Activated T-helper 2 cell treated with anti-CD3 and anti-CD28 coated beads, Interferon-gamma antibody, Interleukin-2, Interleukin-4, amounts not matched to agents 10 μg/mL and 5 μg/mL and 100 μg/mL, durations not matched to agents 14 hours and 24 hours and 36 hours (primary cell): ENCODE measurements around the gene TBC1D22B. TPM values are rescaled to one million over a fixed set of nuclear protein-coding genes. Genes with fewer than 3 reads are reported as not detected.

Source experiments
- DNase-seq: peaks from one replicate; pipeline ENCODE4 v3.0.0; 2021; ENCODE audit warnings: low spot score
- H3K27ac Mint-ChIP-seq: one replicate; pipeline ENCODE4 v1.8.0; 2021; ENCODE audit warnings: mixed read lengths
- H3K27me3 Mint-ChIP-seq: one replicate; pipeline ENCODE4 v1.8.0; 2021; ENCODE audit warnings: low read depth, mixed read lengths
- H3K36me3 Mint-ChIP-seq: one replicate; pipeline ENCODE4 v1.8.0; 2021; ENCODE audit warnings: low read depth, mixed read lengths
- H3K4me1 Mint-ChIP-seq: one replicate; pipeline ENCODE4 v1.8.0; 2021; ENCODE audit warnings: low read depth, mixed read lengths
- H3K4me3 Mint-ChIP-seq: one replicate; pipeline ENCODE4 v1.8.0; 2021; ENCODE audit warnings: low read depth, mild to moderate bottlenecking, moderate library complexity, mixed read lengths
- H3K9me3 Mint-ChIP-seq: one replicate; pipeline ENCODE4 v1.8.0; 2021; ENCODE audit warnings: mixed read lengths
- intact Hi-C: fragments of 100-400 bp; cut with micrococcal nuclease; formaldehyde crosslinking; loops from one replicate; pipeline ENCODE4 v1.15.1; 2023
- total RNA-seq: library from RNA; stranded (reverse); gene quantifications from 2 replicates; pipeline ENCODE4 v1.2.3, GENCODE V29; 2022

The TBC1D22B gene
- total RNA-seq, 1 donor from 2014 or later = 13.8 TPM

DNA sequence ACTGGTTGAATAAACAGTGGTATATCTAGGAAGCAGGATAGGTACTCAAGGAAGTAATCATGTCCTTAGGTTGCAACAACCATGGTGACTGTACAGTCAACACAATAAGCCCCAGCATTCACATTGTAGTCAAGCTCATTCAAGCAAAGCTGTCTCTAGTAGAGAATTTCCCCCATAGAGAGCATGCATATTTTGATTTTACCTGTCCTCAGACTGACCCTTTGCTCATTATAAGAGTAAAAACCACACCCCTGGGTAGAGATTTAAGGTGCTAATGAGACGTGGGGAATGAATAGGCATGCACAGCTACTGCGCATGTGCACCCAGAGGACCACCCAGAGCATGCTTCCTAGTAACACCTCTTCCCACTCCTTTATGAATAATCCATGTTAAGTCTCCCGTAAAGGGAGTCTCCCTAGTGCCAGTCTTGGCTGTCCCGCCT is 90.1 kb downstream of the TBC1D22B start:
- Mint-ChIP-seq H3K27me3 (peaks cover 23% of the 10 kb centered on the region), H3K36me3 (no peaks in the 10 kb centered on the region), H3K27ac (no peak overlapping the region), H3K9me3 (no peaks in the 10 kb centered on the region), H3K4me1 (peaks cover 4% of the 10 kb centered on the region), H3K4me3 (no peak overlapping the region)
- intact Hi-C loops = no loop called here
- no peak for DNase-seq

DNA sequence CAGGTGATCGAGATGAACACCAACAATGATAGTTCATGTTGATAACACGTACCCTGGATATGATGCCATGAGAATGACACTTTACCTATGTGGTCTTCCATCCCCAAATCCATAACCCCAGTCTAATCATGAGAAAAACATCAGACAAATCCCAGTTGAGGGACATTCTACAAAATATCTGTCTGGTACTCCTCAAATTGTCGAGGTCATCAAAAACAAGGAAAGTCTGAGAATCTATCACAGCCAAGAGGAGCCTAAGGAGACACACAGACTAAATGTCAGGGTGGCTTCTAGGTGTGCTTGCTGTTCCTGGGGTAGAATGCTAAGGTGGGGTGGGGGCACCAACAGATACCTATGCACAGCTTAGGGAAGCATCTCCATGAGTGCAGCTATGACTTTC is 93.5 kb downstream of the TBC1D22B start:
- Mint-ChIP-seq H3K4me3 (no peak overlapping the region), H3K27me3 (peaks cover 11% of the 10 kb centered on the region), H3K9me3 (no peaks in the 10 kb centered on the region), H3K27ac (no peak overlapping the region), H3K4me1 (peaks cover 19% of the 10 kb centered on the region), H3K36me3 (peaks cover 19% of the 10 kb centered on the region)
- intact Hi-C loops = no loop called here
- no peak for DNase-seq

- no peaks in the 10 kb centered on the region for H3K9me3 Mint-ChIP-seq
- H3K27ac Mint-ChIP-seq = no peak overlapping the region
- peaks cover 22% of the 10 kb centered on the region for H3K4me1 Mint-ChIP-seq
- intact Hi-C loops = loop anchor here (2.0 kb wide), 1 partner anchor 28 kb away; no protein-coding TSS in a partner anchor
- H3K4me3 Mint-ChIP-seq = peak overlapping the region; percentile 24
- H3K36me3 Mint-ChIP-seq = peaks cover 20% of the 10 kb centered on the region
- no peak for DNase-seq
- peaks cover 5% of the 10 kb centered on the region for H3K27me3 Mint-ChIP-seq
These were observed 94.8 kb downstream of the TBC1D22B start for GRCh38 chr6:37352384-37352783.

DNA sequence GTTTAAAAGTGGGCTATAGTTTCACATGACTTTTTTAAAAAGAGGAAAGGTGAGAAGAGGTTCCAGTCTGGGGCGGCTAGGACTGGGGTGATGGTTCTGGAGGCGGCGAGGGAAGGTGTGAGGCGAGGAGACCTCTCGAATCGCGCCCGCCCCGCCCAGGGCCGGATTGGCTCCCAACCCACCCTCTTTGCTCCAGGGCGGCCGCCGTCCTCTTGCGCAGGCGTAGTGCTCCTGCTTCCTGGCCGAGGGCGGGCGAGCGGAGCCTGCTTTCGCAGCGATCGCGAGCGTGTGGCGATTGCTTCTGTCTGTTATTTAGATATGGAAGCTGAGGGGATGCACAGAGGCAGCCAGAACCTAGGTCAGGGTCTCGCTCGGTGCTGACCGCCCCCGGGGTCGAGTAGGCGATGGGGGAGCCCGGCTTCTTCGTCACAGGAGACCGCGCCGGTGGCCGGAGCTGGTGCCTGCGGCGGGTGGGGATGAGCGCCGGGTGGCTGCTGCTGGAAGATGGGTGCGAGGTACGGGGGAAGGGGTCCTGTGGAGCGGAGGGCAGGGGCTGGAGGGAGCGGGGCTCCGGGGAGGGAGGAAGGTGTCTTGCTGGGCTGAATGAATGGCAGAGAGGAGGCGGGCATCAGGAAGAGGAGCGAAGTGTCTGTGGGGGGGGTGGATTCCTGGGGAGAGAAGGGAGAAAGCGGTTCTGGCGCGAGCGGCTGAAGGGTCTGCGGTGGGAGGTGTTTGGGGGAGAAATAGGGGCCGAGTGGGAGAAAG is 96.4 kb downstream of the TBC1D22B start, which contains the start of gene RNF8:
Gene RNF8, plus strand, starts transcription at position 223 of the 765 bp plus-strand sequence. Its CDS starts 182 bp downstream, at position 405.
- Mint-ChIP-seq H3K9me3 (no peaks in the 10 kb centered on the region), H3K4me3 (peak within 1 kb of the TSS; percentile 93), H3K36me3 (peaks cover 20% of the 10 kb centered on the region), H3K4me1 (peaks cover 22% of the 10 kb centered on the region), H3K27ac (peak within 1 kb of the TSS; percentile 84), H3K27me3 (no peaks in the 10 kb centered on the region)
- intact Hi-C loops = loop anchor here (2.0 kb wide), 1 partner anchor 29 kb away; no protein-coding TSS in a partner anchor
- peak; percentile 88 for DNase-seq

DNA sequence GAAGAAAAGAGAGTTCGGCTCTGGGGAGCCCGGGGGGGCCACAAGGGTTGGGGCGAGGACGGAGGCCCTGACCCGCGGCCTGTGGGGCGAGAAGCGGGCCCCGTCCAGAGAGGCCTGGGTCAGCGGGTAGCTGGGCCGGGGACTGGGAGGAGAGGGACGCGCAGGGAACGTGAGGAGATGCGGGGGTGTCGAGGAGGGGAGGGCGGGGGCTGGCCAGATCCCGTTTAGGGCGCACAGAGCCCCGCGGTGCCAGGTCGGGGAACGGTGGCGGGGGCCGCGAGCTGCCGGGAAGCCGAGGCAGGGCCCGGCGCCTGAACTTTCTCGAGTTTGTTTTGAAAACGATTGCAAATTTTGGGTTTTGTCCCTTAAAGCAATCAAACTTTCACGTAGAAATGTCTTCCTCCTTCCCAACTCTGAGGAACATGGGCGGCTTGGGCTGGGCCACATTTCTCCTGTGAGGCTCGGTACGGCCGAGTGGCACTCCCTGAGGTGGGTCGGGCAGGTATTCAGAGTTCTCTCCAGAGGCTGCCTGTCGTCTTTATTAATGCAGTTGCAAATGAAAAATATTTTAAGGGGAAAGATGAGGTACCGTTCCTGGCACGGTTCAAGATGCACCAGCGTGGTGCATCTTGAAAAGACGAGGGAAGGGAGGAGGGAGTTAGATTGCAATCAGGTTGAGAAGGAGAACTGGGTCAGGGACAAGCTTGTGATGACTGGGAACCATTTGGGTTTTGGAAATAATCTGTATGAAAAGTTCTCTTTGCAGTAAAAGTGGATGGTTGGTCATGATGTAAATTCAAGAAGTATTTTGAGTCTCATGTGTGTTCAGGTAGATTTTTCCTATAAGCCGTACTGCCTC is 97.2 kb downstream of the TBC1D22B start:
- intact Hi-C loops = no loop called here

DNA sequence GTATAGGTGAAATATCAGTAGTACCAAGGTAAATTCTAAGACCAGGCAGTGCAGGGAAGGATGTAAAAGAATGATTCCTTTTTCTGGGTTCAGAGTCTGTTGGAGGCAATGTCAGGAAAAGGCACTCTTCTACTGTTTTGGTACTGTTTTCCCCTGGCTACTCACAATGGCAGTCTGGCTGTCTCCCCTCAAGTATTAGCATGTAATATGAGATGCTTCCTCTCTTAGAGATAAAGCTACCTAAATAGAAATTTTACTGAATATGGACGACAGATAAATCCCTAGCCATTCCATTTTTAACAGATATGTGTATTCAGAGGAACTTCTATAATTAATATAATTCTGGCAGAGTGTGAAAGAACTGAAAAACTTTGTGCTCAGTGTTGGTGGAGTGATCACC is 99.7 kb downstream of the TBC1D22B start:
- no peak overlapping the region for H3K4me3 Mint-ChIP-seq
- peaks cover 22% of the 10 kb centered on the region for H3K4me1 Mint-ChIP-seq
- no peaks in the 10 kb centered on the region for H3K9me3 Mint-ChIP-seq
- H3K27me3 Mint-ChIP-seq = no peaks in the 10 kb centered on the region
- peaks cover 32% of the 10 kb centered on the region for H3K36me3 Mint-ChIP-seq
- intact Hi-C loops = no loop called here
- no peak for DNase-seq
- no peak overlapping the region for H3K27ac Mint-ChIP-seq

More for the DNA sequence above, 97.2 kb downstream of the TBC1D22B start:
- Mint-ChIP-seq H3K4me1 (peaks cover 22% of the 10 kb centered on the region), H3K27ac (peak overlapping the region; percentile 84), H3K27me3 (no peaks in the 10 kb centered on the region), H3K9me3 (no peaks in the 10 kb centered on the region), H3K4me3 (peak overlapping the region; percentile 93), H3K36me3 (peaks cover 24% of the 10 kb centered on the region)
- no peak for DNase-seq

- intact Hi-C loops = no loop called here
- Mint-ChIP-seq H3K27me3 (no peaks in the 10 kb centered on the region), H3K9me3 (no peaks in the 10 kb centered on the region), H3K27ac (no peak overlapping the region), H3K4me3 (no peak overlapping the region), H3K36me3 (peaks cover 32% of the 10 kb centered on the region), H3K4me1 (peaks cover 22% of the 10 kb centered on the region)
- DNase-seq = no peak
These were observed 100.3 kb downstream of the TBC1D22B start for GRCh38 chr6:37357860-37358259.

DNA sequence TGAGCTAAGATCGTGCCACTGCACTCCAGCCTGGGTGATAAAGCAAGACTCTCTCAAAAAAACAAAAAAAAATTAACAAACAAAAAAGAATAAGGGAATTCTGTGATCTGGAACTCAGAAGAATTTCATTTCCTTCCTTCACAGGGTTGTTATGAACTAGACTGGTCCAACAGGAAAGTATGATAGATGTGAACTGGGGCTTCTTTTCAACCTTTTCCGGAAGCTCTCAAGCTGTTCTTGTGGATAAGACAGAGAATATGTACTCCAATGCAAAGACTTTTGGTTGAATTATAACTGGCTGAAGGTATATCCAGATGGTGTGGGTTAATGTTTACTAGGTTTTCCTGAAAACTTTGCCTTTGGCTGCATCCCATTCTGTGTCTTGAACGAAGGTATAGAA is 101.5 kb downstream of the TBC1D22B start:
- Mint-ChIP-seq H3K9me3 (no peaks in the 10 kb centered on the region), H3K4me1 (peaks cover 16% of the 10 kb centered on the region), H3K27ac (no peak overlapping the region), H3K27me3 (no peaks in the 10 kb centered on the region), H3K36me3 (peaks cover 36% of the 10 kb centered on the region), H3K4me3 (no peak overlapping the region)
- no peak for DNase-seq
- intact Hi-C loops = no loop called here

- DNase-seq = no peak
- Mint-ChIP-seq H3K4me1 (peaks cover 2% of the 10 kb centered on the region), H3K27ac (no peak overlapping the region), H3K4me3 (no peak overlapping the region), H3K36me3 (peaks cover 20% of the 10 kb centered on the region), H3K9me3 (no peaks in the 10 kb centered on the region), H3K27me3 (no peaks in the 10 kb centered on the region)
- intact Hi-C loops = no loop called here
These were observed 104.7 kb downstream of the TBC1D22B start for GRCh38 chr6:37362101-37362828.

DNA sequence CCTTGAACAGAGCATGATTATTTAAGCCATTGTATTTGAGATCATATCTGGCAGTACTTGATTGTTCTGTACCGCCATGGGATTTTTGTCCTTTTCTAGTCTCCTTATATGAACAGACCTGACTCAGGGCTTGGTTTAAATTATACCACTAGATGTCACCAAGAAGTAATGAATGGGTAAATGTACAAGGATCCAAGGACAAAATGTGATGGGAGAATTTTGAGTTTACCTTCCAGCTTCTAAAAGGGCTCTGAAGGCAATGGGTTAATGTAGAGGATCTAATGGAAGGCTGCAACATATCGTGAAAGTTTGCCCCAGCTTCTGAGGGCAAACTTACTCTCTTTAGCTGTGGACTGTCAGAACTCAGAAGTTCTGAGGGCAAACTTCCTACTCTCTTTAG is 108.2 kb downstream of the TBC1D22B start:
- intact Hi-C loops = loop anchor here (5.0 kb wide), 1 partner anchor 38 kb away; no protein-coding TSS in a partner anchor
- no peaks in the 10 kb centered on the region for H3K9me3 Mint-ChIP-seq
- no peak overlapping the region for H3K27ac Mint-ChIP-seq
- H3K4me3 Mint-ChIP-seq = no peak overlapping the region
- no peak for DNase-seq
- H3K27me3 Mint-ChIP-seq = no peaks in the 10 kb centered on the region
- H3K4me1 Mint-ChIP-seq = peaks cover 10% of the 10 kb centered on the region
- peaks cover 44% of the 10 kb centered on the region for H3K36me3 Mint-ChIP-seq

DNA sequence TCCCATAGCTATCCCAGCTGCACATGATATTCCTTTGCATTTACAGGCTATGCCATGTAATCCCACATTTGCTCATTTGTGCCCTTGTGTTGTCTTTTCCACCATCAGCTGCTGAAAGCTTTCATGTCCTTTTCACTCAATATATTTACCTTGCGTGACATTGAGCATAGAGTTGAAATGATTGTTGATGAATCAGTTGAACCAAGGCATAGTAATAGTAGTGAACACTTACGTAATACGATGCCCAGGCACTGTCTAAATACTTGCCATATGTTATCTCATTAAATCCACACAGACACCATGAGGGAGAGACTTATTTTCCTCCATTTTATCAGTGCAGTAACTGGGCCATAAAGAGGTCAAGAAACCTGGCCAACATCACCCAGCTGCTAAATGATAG is 109.3 kb downstream of the TBC1D22B start:
- H3K27me3 Mint-ChIP-seq = no peaks in the 10 kb centered on the region
- H3K4me1 Mint-ChIP-seq = peaks cover 10% of the 10 kb centered on the region
- peaks cover 39% of the 10 kb centered on the region for H3K36me3 Mint-ChIP-seq
- H3K9me3 Mint-ChIP-seq = no peaks in the 10 kb centered on the region
- intact Hi-C loops = loop anchor here (5.0 kb wide), 1 partner anchor 40 kb away; no protein-coding TSS in a partner anchor
- H3K4me3 Mint-ChIP-seq = no peak overlapping the region
- no peak overlapping the region for H3K27ac Mint-ChIP-seq
- no peak for DNase-seq

DNA sequence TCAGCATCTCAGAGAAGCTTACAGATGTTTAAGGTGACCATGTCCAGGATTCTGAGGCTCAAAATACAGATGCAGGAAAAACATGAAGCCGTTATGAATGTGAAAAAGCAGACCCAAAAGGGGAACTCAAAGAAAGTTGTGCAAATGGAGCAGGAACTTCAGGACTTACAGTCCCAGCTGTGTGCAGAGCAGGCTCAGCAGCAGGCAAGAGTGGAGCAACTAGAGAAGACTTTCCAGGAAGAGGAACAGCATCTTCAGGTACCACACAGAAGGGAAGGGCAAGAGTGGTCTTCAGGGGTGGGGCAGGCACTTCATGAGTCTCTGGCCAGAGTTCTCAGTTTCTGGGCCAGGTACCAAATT is 111.4 kb downstream of the TBC1D22B start:
- peak overlapping the region; percentile 9 for H3K27ac Mint-ChIP-seq
- no peaks in the 10 kb centered on the region for H3K9me3 Mint-ChIP-seq
- peaks cover 34% of the 10 kb centered on the region for H3K36me3 Mint-ChIP-seq
- H3K4me1 Mint-ChIP-seq = peaks cover 10% of the 10 kb centered on the region
- DNase-seq = no peak
- H3K27me3 Mint-ChIP-seq = no peaks in the 10 kb centered on the region
- intact Hi-C loops = loop anchor here (5.0 kb wide), 1 partner anchor 42 kb away; no protein-coding TSS in a partner anchor
- no peak overlapping the region for H3K4me3 Mint-ChIP-seq
